Measurements from ENCODE around the gene PSENEN.

Gene PSENEN

DNA sequence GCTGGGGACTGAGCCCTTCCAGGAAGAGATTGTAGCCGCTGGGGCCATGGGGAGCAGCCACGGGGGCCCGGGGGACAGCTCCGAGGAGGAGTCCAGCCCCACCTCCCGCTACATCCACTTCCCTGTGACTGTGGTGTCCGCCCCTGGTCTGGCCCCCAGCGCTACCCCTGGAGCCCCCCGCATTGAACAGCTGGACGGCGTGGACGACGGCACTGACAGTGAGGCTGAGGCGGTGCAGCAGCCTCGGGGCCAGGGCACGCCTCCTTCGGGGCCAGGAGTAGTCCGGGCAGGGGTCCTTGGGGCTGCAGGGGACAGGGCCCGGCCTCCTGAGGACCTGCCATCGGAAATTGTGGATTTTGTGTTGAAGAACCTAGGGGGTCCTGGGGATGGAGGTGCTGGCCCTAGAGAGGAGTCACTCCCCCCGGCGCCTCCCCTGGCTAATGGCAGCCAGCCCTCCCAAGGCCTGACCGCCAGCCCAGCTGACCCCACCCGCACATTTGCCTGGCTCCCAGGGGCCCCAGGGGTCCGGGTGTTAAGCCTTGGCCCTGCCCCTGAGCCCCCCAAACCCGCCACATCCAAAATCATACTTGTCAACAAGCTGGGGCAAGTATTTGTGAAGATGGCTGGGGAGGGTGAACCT is 12.8 kb upstream of the PSENEN start:
- DNase-seq (ENCODE audit: low spot score): no peak
- in situ Hi-C loops (cut with MboI; ENCODE audit: low sequenced_read_pairs, unreplicated experiment): no loop called here
- TF ChIP-seq, protein P1, sequence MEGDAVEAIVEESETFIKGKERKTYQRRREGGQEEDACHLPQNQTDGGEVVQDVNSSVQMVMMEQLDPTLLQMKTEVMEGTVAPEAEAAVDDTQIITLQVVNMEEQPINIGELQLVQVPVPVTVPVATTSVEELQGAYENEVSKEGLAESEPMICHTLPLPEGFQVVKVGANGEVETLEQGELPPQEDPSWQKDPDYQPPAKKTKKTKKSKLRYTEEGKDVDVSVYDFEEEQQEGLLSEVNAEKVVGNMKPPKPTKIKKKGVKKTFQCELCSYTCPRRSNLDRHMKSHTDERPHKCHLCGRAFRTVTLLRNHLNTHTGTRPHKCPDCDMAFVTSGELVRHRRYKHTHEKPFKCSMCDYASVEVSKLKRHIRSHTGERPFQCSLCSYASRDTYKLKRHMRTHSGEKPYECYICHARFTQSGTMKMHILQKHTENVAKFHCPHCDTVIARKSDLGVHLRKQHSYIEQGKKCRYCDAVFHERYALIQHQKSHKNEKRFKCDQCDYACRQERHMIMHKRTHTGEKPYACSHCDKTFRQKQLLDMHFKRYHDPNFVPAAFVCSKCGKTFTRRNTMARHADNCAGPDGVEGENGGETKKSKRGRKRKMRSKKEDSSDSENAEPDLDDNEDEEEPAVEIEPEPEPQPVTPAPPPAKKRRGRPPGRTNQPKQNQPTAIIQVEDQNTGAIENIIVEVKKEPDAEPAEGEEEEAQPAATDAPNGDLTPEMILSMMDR (IDR thresholded peaks at IDR 0.05; ENCODE audit: borderline replicate concordance, control extremely low read depth, extremely low read depth, insufficient read depth, missing control alignments): no peak

DNA sequence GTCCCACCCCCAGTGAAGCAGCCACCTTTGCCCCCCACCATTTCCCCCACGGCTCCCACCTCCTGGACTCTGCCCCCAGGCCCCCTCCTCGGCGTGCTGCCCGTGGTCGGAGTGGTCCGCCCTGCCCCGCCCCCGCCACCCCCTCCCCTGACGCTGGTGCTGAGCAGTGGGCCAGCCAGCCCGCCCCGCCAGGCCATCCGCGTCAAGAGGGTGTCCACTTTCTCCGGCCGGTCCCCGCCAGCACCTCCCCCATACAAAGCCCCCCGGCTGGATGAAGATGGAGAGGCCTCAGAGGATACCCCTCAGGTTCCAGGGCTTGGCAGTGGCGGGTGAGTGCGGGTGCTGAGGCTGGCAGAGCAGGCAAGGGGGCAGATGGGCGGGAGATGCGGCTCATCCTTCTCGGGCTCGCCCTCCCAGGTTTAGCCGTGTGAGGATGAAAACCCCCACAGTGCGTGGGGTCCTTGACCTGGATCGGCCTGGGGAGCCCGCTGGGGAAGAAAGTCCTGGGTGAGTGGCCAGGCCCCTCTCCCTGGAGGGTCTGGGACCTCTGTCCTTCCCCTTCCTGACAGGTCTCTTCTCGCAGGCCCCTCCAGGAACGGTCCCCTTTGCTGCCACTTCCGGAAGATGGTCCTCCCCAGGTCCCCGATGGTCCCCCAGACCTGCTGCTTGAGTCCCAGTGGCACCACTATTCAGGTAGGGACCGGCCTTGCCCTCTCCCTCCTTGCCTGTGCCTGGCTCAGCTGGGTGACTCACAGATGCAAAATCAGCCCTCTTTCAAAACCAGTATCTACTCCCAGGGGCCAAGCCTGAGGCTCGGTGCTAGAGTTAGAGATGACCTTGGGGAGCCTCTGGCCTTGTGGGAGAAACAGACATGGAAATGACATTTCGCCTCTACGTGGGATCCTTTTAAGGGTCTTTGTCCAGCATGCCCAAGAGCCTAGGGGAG is 12.0 kb upstream of the PSENEN start:
- TF ChIP-seq, protein P1 (IDR thresholded peaks at IDR 0.05; ENCODE audit: borderline replicate concordance, control extremely low read depth, extremely low read depth, insufficient read depth, missing control alignments): no peak
- in situ Hi-C loops (cut with MboI; ENCODE audit: low sequenced_read_pairs, unreplicated experiment): no loop called here

DNA sequence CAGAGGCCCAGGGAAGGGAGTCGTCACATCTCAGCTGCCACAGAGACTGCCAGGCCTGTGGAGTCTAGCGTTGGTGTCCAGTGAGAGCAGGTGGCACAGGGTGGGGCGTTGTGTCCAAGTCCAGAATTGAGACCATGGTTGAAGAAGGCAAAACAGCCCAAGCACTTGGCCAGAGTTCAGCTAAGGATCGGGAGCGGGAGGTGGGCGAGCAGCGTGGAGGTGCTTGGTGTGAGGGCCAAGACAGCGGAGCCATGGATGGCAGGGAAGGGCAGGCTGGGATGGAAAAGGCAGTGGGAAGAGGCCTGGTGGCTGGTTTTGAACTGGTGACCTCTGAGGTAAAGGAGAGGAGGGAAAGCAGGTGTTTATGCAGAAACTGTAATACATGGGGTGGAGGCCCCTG is 11.2 kb upstream of the PSENEN start:
- TF ChIP-seq, protein P1 (IDR thresholded peaks at IDR 0.05; ENCODE audit: borderline replicate concordance, control extremely low read depth, extremely low read depth, insufficient read depth, missing control alignments): no peak
- in situ Hi-C loops (cut with MboI; ENCODE audit: low sequenced_read_pairs, unreplicated experiment): no loop called here
- DNase-seq (ENCODE audit: low spot score): no peak

More for the DNA sequence above, 12.0 kb upstream of the PSENEN start:
- no peak for DNase-seq (ENCODE audit: low spot score)

DNA sequence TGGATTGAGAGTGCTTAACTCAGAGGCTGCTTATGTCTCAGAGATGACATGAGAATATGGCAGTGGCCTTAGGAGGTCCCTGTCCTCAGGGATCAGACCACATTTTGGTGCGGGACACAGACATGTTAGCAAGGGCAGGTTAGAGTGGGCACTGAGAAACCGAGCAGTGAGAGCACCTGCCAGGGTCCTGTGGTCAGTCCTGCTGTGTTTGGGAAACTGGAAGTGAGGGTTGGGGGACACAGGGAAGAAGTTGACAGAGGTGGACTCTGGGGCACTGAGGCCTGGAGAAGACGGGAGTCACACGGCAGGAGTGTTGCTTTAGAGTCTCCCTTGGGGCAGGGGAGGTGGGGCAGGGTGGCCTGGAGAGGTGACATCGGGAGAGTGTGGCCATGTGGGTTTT is 10.6 kb upstream of the PSENEN start:
- TF ChIP-seq, protein P1 (IDR thresholded peaks at IDR 0.05; ENCODE audit: borderline replicate concordance, control extremely low read depth, extremely low read depth, insufficient read depth, missing control alignments): no peak
- in situ Hi-C loops (cut with MboI; ENCODE audit: low sequenced_read_pairs, unreplicated experiment): no loop called here
- no peak for DNase-seq (ENCODE audit: low spot score)

DNA sequence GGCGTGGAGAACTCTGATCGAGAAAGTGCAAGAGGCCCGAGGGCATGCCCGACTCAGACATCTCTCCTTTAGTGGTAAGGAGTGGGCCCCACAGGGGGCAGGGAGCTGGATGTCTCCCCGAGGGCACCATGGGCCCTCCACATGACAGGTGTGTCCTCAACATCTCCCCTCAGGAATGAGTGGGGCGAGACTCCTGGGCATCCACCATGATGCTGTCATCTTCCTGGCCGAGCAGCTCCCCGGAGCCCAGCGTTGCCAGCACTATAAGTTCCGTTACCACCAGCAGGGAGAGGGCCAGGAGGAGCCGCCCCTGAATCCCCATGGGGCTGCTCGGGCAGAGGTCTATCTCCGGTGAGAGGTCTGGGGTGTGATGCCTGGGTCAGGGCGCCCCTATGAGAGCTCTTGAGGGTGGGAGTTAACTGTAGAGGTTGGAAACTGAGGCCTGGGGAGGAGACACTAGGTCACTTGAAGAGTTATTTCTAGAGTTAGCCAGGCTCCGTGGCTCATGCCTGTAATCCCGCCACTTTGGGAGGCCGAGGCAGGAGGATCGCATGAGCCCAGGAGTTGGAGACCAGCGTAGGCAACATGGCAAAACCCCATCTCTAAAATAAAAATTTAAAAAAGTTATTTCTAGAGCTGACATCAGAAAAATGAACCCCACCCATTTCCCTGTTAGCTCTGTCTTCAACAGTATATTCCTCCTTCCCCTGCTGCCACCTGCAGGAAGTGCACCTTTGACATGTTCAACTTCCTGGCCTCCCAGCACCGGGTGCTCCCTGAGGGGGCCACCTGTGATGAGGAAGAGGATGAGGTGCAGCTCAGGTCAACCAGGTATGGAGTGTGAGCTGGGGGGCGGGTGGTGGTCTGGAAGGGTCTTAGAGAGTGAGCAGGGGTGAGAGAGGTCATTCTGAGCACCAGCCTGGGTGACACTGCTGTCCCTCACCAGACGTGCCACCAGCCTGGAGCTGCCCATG is 8.3 kb upstream of the PSENEN start:
- in situ Hi-C loops (cut with MboI; ENCODE audit: low sequenced_read_pairs, unreplicated experiment): no loop called here
- TF ChIP-seq, protein P1 (IDR thresholded peaks at IDR 0.05; ENCODE audit: borderline replicate concordance, control extremely low read depth, extremely low read depth, insufficient read depth, missing control alignments): no peak
- no peak for DNase-seq (ENCODE audit: low spot score)
